Epithelial cell of esophagus (primary cell): Measurements from ENCODE around the gene OR10A6.

ENCODE experiments used
- DNase-seq: peaks from one replicate; pipeline ENCODE4 v3.0.0; 2010; ENCODE audit warnings: low read depth
- H3K4me3 ChIP-seq: 2 replicates; pipeline ENCODE4 v1.5.1; 2011; ENCODE audit warnings: mild to moderate bottlenecking, low read length, control low read depth
- CTCF ChIP-seq: IDR thresholded peaks from 2 replicates; pipeline ENCODE4 v1.5.1; 2011; ENCODE audit warnings: low read depth, mild to moderate bottlenecking, low read length, control low read depth, inconsistent platforms; ENCODE audit not compliant: insufficient read depth; ENCODE audit errors: missing control alignments

OR10A6 gene

DNA sequence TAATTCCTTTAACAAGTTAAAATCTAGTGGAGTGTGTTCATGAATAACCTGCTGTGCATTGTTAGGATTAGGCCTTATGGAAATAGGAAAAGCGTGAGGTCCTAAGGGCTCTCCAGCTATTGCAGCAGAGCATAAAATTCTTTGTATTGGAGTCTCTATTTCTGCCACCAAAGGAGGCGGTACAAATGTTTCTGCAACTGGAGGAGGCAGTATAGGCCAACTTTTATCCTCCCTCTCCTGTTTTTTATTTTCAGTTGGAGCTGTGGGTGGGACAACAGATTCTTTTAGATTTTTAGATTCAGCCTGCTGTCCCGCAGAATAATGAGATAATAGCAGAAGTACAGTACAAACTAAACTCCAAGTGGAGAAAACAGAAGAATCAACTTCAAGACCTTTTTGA lies 26.2 kb downstream of the OR10A6 start:
- peak overlapping the region; percentile 11 for H3K4me3 ChIP-seq
- DNase-seq: peak; percentile 68
- TF ChIP-seq CTCF: peak; percentile 50

DNA sequence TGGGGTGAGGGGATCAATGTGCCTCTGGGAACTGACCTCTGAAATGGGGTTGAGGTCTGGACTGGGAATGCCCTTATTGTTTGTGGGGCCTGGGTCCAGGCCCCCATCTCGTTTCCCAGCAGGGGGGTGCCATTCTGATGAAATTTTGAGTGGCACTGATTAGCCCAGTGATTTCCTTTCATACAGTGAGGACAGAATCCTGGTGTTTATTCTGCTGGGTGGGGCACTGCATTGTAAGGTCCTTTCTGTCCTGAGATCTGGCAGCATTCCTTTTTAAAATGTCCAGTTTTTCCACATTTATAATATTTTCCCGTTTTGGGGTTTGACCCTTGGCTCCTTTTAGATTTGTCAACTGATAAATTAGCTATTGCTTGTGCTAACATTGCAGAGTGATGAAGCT lies 27.1 kb downstream of the OR10A6 start:
- H3K4me3 ChIP-seq: no peak overlapping the region
- DNase-seq: no peak
- TF ChIP-seq CTCF: no peak

GRCh38 chr11:7901319-7901854 lies 29.7 kb downstream of the OR10A6 start:
- no peak for TF ChIP-seq CTCF
- no peak overlapping the region for H3K4me3 ChIP-seq
- DNase-seq: no peak

DNA sequence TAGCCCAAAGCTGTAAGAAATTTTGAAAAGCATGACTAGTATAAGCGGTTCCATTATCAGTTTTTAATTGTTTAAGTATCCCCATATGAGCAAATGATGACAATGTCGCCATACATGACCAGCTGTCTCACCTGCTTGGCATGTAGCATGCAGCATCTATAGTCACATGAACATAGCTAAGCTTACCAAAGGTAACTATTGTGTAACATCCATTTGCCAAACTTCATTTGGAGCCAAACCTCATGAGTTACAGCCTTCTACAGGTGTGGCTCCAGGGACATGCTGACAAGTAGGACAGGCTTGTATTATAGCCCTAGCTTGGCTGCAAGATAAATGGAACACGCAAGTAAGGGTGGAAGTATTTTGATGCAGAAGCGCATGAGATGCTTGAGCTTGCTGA lies 30.4 kb downstream of the OR10A6 start:
- H3K4me3 ChIP-seq: no peak overlapping the region
- DNase-seq: peak; percentile 75
- no peak for TF ChIP-seq CTCF

- no peak for DNase-seq
- TF ChIP-seq CTCF: no peak
- no peak overlapping the region for H3K4me3 ChIP-seq
Observed at GRCh38 chr11:7899418-7899817, 31.6 kb downstream of the OR10A6 start.

DNA sequence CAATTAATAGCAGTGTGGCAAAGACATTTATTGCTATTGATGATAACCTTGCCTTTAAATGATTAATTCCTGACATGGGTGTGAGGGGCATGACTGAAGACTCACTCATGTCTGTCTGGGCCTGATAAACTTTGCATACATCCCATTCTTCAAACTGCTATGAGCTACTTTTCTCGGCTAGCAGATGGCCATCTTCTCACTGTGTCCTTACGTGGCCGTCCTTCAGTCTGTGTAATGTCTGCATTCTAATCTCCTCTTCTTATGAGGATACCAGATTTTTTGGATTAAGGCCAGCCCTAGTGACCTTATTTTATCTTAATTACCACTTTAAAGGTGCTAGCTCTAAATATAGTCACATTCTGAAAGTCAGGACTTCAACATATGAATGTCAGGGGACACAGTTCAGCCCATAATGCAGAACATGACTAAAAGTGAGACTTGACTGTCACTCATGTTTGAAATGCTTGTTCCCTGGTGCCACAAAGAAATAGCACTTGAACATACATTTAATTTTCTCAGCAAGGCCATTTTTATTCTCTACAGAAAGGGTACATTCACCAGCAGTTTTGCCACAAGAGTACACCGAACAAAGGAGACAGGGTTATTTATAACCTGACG lies 32.3 kb downstream of the OR10A6 start:
- no peak overlapping the region for H3K4me3 ChIP-seq
- no peak for TF ChIP-seq CTCF
- no peak for DNase-seq
